ENCODE data around the gene REG1A.

The REG1A gene

GRCh38 chr2:79120194-79120713 is at the start of gene REG1A:
Gene REG1A (plus strand): TSS chr2:79120488. CDS start chr2:79120862, 374 bp downstream.
- DNase-seq (ENCODE audit: low read depth) = no peak

DNA sequence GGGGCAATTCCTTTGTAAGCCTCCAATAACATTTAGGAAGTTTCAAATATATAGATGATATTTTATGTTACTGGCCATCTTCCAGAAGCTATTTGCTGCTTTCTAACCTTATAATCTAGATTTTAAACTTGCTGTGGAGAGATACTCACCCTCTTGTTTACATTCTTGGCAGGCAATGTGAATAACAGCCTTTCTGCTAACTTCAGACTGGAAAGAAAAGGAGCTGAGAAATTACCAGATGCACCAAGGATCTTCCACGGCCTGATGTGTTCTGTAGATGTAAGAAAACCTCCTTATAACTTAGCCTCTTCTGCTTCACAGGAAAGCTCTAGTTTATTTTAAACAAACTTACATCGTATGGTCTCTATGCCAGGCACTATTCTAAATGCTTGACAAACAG is 49.2 kb upstream of the REG1A start:
- no peak for DNase-seq (ENCODE audit: low read depth)

- DNase-seq (ENCODE audit: low read depth) = no peak
Observed at GRCh38 chr2:79082987-79083386, 37.3 kb upstream of the REG1A start.

GRCh38 chr2:79083597-79084251 is 36.6 kb upstream of the REG1A start:
- DNase-seq (ENCODE audit: low read depth) = no peak

DNA sequence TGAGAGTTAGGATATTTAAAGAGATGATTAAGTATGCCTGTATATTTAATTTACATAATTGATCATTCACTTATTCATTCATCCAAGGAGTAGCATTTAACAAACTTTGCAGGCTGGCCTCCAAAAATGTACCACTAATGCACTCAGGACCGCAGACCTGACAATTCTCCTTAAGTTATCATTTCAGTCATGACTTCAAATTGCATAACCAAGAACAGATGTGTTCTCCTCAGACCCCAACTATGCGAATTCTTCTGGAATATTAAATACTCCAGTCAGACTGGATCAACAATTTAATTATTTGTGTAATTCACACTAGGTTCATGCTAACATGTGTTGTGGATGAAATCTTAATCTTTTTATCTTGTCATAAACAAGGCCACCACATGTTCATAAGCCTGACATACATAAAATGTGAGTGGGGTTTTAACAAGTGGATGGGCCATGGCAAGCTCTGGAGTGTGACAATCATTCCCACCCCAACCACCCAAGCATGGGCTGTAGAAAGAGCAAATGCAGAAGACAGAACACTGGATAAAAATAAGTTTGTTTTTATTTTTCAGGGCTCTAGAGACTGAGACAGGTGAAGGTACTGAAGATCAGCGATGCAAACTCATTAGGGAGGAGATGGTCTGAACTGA is 35.7 kb upstream of the REG1A start:
- DNase-seq (ENCODE audit: low read depth) = no peak

DNA sequence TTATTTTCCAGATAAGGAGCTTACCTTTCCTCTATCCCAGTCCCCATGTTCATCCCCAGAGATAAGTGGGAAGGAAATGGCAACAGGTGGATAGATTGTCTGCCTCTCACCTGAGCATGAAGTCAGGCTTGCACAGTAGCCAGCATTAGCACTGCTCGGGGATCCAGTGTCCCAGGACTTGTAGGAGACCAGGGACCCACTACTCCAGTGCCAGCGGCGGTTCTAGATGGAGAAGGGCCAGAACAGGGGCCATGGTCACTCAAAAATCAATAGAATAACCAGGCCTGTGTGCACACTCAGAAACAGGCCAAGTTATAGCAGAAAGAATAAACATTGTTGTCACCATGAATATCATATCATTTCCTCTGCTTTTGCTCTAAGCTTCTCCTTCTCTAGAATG is 34.9 kb upstream of the REG1A start:
- no peak for DNase-seq (ENCODE audit: low read depth)

DNA sequence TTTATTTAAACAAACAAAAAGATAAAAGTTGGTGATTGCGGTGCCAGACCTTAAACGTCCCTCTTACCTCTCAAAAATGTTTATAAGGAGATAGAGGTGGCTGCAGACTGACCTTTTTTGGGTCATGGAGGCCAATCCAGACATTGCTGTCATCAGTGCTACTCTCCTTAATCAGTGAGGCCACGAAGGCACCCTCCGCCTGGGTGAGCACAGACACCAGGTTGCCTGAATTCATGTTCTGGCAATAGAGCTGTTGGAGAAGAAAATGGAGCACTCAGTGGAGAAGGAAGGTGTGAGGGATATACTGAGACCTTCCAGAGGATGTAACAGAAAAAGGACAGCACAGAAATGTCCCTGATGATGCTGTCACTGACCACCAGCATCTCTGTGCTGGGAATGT is 34.0 kb upstream of the REG1A start:
- no peak for DNase-seq (ENCODE audit: low read depth)

DNA sequence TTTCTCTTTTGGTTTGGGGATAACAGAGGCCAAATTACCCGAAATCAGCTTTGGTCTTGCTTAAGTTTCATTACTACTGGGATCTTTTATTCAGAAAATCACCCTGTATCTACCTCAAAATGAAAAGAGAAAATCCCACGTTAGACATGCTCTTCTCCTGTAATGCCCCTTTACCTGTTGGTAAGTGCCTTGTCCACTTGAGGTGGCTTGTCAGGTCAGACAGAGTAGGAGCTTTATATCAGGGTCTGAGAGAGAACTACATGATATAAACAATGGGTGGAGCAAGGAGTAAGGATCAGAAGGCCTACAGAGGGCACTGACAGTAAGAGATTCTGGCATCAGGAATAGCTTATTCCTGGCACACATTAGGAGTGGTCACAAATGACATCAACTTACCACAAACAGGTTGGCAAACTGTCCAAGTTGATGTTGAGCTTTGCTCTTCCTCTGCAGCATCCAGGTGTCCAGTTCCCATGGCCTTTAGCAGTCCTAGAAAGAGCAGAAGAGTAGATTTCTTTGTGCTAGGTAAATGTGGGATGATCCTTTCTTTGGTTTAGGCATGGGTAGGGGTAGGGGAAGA is 32.4 kb upstream of the REG1A start, which contains the start of gene REG1B:
Gene REG1B (minus strand): TSS at position 209 of the 580 bp plus-strand sequence. CDS start 381 bp downstream, outside the sequence.
- DNase-seq (ENCODE audit: low read depth) = no peak

DNA sequence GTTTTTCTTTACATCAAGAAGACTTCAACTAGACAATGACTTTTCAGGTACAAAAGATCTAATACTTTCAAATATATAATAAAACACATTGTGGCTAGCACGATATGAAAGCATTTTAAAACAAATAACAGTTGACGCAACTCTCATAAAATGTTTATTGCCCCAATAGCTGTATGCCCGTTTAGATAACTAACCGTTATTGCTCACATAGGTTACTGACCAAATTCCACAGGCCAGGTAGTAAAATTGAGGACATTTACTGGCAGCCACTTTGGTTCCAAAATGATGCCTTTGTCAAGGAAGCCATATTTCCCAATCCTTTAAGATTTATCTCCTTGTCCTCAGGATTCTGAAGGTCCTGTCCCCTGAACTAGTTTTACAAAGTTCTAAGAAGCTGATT is 29.6 kb upstream of the REG1A start:
- DNase-seq (ENCODE audit: low read depth) = no peak

- no peak for DNase-seq (ENCODE audit: low read depth)
Observed at GRCh38 chr2:79097843-79098242, 22.4 kb upstream of the REG1A start.

- no peak for DNase-seq (ENCODE audit: low read depth)
Observed at GRCh38 chr2:79099140-79099686, 21.1 kb upstream of the REG1A start.

DNA sequence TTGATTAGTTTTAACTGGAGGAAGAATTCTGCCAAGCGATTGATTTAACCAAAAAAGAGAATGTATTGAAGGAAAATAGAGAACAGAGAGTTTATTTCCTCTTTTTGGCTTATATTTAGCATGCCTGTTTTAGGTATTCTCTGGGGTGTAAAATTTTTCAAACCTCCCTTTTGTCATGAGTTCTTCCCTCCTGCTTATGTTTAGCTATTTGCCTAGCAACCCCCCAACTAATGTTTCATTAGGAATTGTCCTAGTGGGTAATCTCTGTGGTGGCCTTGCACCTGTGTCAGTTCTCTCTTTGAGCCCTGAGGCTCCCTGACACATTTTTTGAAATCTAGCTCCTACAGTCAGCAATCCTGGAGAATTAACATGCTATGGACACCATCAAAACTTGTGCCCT is 20.0 kb upstream of the REG1A start:
- DNase-seq (ENCODE audit: low read depth) = no peak

- no peak for DNase-seq (ENCODE audit: low read depth)
Observed at GRCh38 chr2:79101024-79101423, 19.3 kb upstream of the REG1A start.

DNA sequence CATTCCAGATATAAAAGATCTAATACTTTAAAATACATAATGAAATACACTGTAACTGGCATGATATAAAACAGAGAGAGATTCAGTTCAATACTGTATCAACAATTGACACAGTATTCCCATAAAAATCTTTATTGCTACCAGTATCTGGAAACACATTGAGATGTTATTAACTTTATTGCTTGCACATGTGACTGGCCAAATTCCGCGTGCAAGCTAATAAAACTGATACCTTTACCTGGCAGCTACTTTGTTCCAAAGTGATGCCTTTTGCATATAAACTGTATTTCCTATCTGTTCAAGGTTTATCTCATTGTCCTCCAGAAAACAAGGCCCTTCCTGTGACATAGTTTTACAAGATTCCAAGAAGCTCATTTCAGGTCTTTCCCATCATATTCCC is 17.1 kb upstream of the REG1A start:
- DNase-seq (ENCODE audit: low read depth) = no peak

GRCh38 chr2:79105259-79105658 is 15.0 kb upstream of the REG1A start:
- no peak for DNase-seq (ENCODE audit: low read depth)

GRCh38 chr2:79112269-79112668 is 8.0 kb upstream of the REG1A start:
- DNase-seq (ENCODE audit: low read depth) = no peak

DNA sequence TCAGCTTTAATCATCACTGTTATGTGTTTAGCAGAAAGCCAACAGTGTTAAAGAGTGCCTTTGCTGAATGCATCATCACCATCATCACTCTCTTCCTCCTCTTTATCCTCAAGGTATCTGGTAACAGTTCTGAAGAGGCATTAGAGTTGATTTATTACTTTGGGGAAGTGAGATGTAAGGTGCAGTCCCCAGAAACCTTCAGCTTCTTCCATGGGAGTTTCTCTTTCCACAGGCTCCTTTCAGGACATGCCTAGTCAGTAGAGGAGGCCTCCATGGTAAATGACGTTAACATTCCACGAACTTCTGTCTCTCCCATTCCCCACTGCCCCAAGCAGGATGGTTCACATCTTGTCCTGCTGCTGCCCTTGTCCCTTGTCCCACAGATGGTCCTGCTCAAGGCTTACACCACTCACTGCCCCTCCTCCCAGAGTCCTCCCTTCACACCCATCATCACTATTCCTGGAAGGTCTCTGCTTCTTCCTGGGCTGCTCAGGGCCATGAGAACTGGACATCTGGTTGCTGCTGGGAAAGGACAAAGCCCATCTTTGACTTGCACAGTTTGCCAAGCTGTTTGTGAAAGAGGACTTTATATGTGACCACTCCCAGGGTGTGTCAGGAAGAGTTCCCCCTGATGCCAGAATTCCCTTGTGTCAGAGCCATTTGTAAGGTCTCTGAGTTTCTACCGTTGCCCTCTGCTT is 5.3 kb upstream of the REG1A start:
- DNase-seq (ENCODE audit: low read depth) = no peak

DNA sequence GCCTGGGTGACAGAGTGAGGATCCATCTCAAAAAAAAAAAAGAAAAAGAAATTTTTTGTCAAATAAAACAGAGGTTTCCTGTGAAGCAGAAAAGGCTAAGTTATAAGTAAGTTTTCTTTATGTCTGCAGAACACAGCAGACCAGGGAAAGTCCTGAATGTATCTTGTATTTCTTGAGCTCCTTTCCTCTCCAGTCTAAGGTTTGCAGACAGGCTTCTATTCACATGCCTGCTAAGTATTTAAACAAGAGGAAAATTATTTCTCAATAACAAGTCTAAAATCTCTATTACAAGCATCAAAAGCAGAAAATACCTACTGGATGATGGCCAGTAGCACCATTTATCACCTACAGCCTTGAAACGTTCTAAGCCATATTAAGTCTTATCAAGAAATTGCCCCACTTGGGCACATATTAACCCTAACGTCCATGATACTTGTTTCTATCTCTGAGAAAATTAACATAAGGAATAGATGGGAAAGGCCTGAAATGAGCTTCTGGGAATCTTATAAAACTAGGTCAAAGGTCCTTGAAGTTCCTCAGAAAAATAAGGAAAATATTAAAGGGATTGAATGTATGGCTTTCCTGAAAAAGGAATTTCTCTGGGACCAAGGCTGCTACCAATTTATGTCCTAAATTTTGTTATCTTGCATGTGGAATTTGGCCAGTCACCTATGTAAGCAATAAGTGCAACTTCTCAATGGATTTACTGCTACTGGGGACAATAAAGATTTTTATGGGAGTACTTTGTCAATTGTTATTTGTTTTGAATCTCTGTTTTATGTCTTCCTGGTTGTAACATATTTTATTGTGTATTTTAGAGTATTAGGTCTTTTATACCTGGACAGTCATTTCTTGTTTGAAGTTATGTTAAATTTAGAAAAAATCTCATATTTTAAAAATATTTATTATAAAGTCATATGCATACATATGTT is 3.0 kb upstream of the REG1A start:
- DNase-seq (ENCODE audit: low read depth) = no peak

DNA sequence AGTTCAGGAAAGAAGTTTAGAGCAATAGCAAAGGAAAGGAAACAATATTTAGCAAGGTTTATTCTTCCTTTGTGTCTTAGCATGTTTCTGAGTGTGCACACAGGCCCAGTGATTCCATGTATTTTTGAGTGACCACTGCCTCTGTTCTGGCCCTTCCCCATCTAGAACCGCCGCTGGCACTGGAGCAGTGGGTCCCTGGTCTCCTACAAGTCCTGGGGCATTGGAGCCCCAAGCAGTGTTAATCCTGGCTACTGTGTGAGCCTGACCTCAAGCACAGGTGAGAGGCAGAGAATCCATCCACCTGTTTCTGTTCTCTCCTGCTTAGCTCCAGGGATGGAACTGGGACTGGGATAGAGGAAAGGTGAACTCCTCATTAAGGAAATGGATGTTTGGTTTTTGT is 2.4 kb downstream of the REG1A start:
- no peak for DNase-seq (ENCODE audit: low read depth)

DNA sequence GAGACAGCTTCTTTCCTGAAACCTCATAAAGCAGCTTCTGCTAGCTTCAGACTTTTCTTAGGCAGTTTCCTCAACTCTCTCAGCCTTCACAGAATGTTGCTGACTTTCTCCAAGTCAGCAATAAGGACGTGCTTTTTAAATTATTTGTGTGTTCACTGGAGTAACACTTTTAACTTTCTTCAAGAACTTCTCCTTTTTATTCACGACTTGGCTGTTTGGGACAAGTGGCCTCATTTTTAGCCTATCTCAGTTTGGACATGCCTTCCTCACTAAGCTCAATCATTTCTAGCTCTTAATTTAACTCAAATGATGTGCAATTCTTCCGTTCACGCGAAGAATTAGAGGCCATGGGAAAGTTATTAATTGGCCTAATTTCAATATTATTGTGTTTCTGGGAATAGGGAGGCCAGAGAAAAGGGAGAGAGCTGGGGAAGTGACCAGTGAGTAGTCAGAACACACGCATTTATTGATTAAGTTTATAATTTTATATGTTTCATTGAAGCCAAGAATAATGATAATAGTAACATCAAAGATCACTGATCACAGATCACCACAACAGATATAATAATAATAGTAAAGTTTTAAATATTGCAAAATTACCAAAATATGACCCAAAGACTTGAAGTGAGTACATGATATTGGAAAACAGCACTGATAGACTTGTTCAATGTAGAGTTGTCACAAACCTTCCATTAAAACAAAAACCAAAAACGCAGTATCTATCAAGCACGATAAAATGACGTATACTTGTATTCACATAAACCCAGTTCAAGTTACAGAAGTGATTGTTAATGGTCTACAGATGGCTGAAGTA is 4.8 kb downstream of the REG1A start:
- DNase-seq (ENCODE audit: low read depth) = no peak

- DNase-seq (ENCODE audit: low read depth) = no peak
Observed at GRCh38 chr2:79125721-79125985, 5.4 kb downstream of the REG1A start.
